Activated CD4-positive, alpha-beta memory T cell treated with anti-CD3 and anti-CD28 coated beads for 36 hours (primary cell): Measurements from ENCODE around the gene TOMM6. TPM values are rescaled to one million over a fixed set of nuclear protein-coding genes. Genes with fewer than 3 reads are reported as not detected.

ENCODE experiments used
- CTCF ChIA-PET: fragments of 350-600 bp; sonication (Branson Sonifier 250); formaldehyde crosslinking; loops from one replicate; lab custom pipeline; 2021; ENCODE audit warnings: antibody characterized with exemption, inconsistent platforms; lab: Charles Lee
- POLR2A ChIA-PET: fragments of 350-600 bp; sonication (Branson Sonifier 250); formaldehyde crosslinking; loops from one replicate; lab custom pipeline; 2021; ENCODE audit warnings: antibody characterized with exemption; lab: Charles Lee
- DNase-seq: peaks from one replicate; pipeline ENCODE4 v3.0.0-alpha.2; 2020
- H3K27ac Mint-ChIP-seq: one replicate; pipeline ENCODE4 v1.8.0; 2021; ENCODE audit warnings: mixed read lengths
- H3K27me3 Mint-ChIP-seq: one replicate; pipeline ENCODE4 v1.8.0; 2021; ENCODE audit warnings: mixed read lengths
- H3K36me3 Mint-ChIP-seq: one replicate; pipeline ENCODE4 v1.8.0; 2021; ENCODE audit warnings: mixed read lengths
- H3K4me1 Mint-ChIP-seq: one replicate; pipeline ENCODE4 v1.8.0; 2021; ENCODE audit warnings: low read depth, mixed read lengths
- H3K4me3 Mint-ChIP-seq: one replicate; pipeline ENCODE4 v1.8.0; 2021; ENCODE audit warnings: mild to moderate bottlenecking, mixed read lengths
- H3K9me3 Mint-ChIP-seq: one replicate; pipeline ENCODE4 v1.8.0; 2021; ENCODE audit warnings: mixed read lengths
- intact Hi-C: fragments of 100-400 bp; cut with micrococcal nuclease; formaldehyde crosslinking; loops from one replicate; pipeline ENCODE4 v1.15.1; 2023
- total RNA-seq, 2 experiments: library from RNA; stranded (reverse); gene quantifications; one replicate each; pipeline ENCODE4 v1.2.3, GENCODE V29; 2021

The TOMM6 gene
- total RNA-seq, 2 experiments from 2014 or later: 264 to 280 TPM

GRCh38 chr6:41814629-41815028 lies 27.1 kb downstream of the TOMM6 start:
- Mint-ChIP-seq H3K27me3 (no peaks in the 10 kb centered on the region), H3K27ac (no peak overlapping the region), H3K9me3 (no peaks in the 10 kb centered on the region), H3K4me3 (no peak overlapping the region), H3K36me3 (no peaks in the 10 kb centered on the region), H3K4me1 (no peaks in the 10 kb centered on the region)
- intact Hi-C loops: no loop called here
- DNase-seq: no peak
- POLR2A ChIA-PET: no interaction called here
- CTCF ChIA-PET: interaction anchor here (1.5 kb wide), 1 partner anchor 28 kb away, joined by 3 read pairs; the partner anchor contains the start of gene TOMM6

- H3K27ac Mint-ChIP-seq: no peak overlapping the region
- no peak for DNase-seq
- no peak overlapping the region for H3K4me3 Mint-ChIP-seq
- ChIA-PET CTCF (interaction anchor here (1.5 kb wide), 1 partner anchor 29 kb away, joined by 3 read pairs; the partner anchor contains the start of gene TOMM6), POLR2A (no interaction called here)
- no peaks in the 10 kb centered on the region for H3K9me3 Mint-ChIP-seq
- intact Hi-C loops: no loop called here
- no peaks in the 10 kb centered on the region for H3K27me3 Mint-ChIP-seq
- no peaks in the 10 kb centered on the region for H3K4me1 Mint-ChIP-seq
- H3K36me3 Mint-ChIP-seq: no peaks in the 10 kb centered on the region
Measured at GRCh38 chr6:41815587-41815986, 28.1 kb downstream of the TOMM6 start.

GRCh38 chr6:41818271-41819054 lies 31.0 kb downstream of the TOMM6 start:
- Mint-ChIP-seq H3K27me3 (no peaks in the 10 kb centered on the region), H3K4me1 (no peaks in the 10 kb centered on the region), H3K9me3 (no peaks in the 10 kb centered on the region), H3K4me3 (no peak overlapping the region), H3K36me3 (no peaks in the 10 kb centered on the region), H3K27ac (no peak overlapping the region)
- DNase-seq: no peak
- intact Hi-C loops: no loop called here
- POLR2A ChIA-PET: no interaction called here
- CTCF ChIA-PET: no interaction called here

- CTCF ChIA-PET: no interaction called here
- no peaks in the 10 kb centered on the region for H3K27me3 Mint-ChIP-seq
- DNase-seq: no peak
Measured at GRCh38 chr6:41821266-41821665, 33.8 kb downstream of the TOMM6 start.

GRCh38 chr6:41822021-41822420 lies 34.5 kb downstream of the TOMM6 start:
- no peak overlapping the region for H3K4me3 Mint-ChIP-seq
- no peaks in the 10 kb centered on the region for H3K36me3 Mint-ChIP-seq
- CTCF ChIA-PET: no interaction called here

More at GRCh38 chr6:41821266-41821665, 33.8 kb downstream of the TOMM6 start:
- H3K4me1 Mint-ChIP-seq: no peaks in the 10 kb centered on the region
- H3K4me3 Mint-ChIP-seq: no peak overlapping the region
- no peaks in the 10 kb centered on the region for H3K36me3 Mint-ChIP-seq
- H3K27ac Mint-ChIP-seq: no peak overlapping the region
- POLR2A ChIA-PET: no interaction called here
- intact Hi-C loops: no loop called here
- no peaks in the 10 kb centered on the region for H3K9me3 Mint-ChIP-seq

GRCh38 chr6:41823178-41823577 lies 35.7 kb downstream of the TOMM6 start:
- Mint-ChIP-seq H3K27me3 (no peaks in the 10 kb centered on the region), H3K27ac (no peak overlapping the region), H3K9me3 (no peaks in the 10 kb centered on the region), H3K36me3 (no peaks in the 10 kb centered on the region), H3K4me1 (no peaks in the 10 kb centered on the region), H3K4me3 (no peak overlapping the region)
- intact Hi-C loops: no loop called here
- CTCF ChIA-PET: interaction anchor here (0.7 kb wide), 1 partner anchor 24 kb away, joined by 3 read pairs; no protein-coding TSS in a partner anchor
- no peak for DNase-seq
- POLR2A ChIA-PET: no interaction called here

More at GRCh38 chr6:41822021-41822420, 34.5 kb downstream of the TOMM6 start:
- Mint-ChIP-seq H3K9me3 (no peaks in the 10 kb centered on the region), H3K4me1 (no peaks in the 10 kb centered on the region), H3K27me3 (no peaks in the 10 kb centered on the region), H3K27ac (no peak overlapping the region)
- POLR2A ChIA-PET: no interaction called here
- no peak for DNase-seq
- intact Hi-C loops: no loop called here

GRCh38 chr6:41824571-41825569 lies 37.4 kb downstream of the TOMM6 start:
- DNase-seq: no peak
- H3K4me3 Mint-ChIP-seq: no peak overlapping the region
- intact Hi-C loops: no loop called here
- no peak overlapping the region for H3K27ac Mint-ChIP-seq
- H3K9me3 Mint-ChIP-seq: no peaks in the 10 kb centered on the region
- ChIA-PET CTCF (no interaction called here), POLR2A (no interaction called here)
- no peaks in the 10 kb centered on the region for H3K4me1 Mint-ChIP-seq
- no peaks in the 10 kb centered on the region for H3K27me3 Mint-ChIP-seq
- no peaks in the 10 kb centered on the region for H3K36me3 Mint-ChIP-seq

- H3K9me3 Mint-ChIP-seq: no peaks in the 10 kb centered on the region
- no peaks in the 10 kb centered on the region for H3K4me1 Mint-ChIP-seq
- no peak overlapping the region for H3K27ac Mint-ChIP-seq
- no peaks in the 10 kb centered on the region for H3K27me3 Mint-ChIP-seq
- no peaks in the 10 kb centered on the region for H3K36me3 Mint-ChIP-seq
- DNase-seq: no peak
- intact Hi-C loops: no loop called here
- ChIA-PET POLR2A (no interaction called here), CTCF (no interaction called here)
- no peak overlapping the region for H3K4me3 Mint-ChIP-seq
Measured at GRCh38 chr6:41826343-41827022, 39.0 kb downstream of the TOMM6 start.

- no peak for DNase-seq
- H3K4me1 Mint-ChIP-seq: no peaks in the 10 kb centered on the region
- H3K4me3 Mint-ChIP-seq: no peak overlapping the region
- no peak overlapping the region for H3K27ac Mint-ChIP-seq
- H3K36me3 Mint-ChIP-seq: no peaks in the 10 kb centered on the region
- POLR2A ChIA-PET: no interaction called here
- CTCF ChIA-PET: interaction anchor here (1.0 to 1.5 kb wide), 2 partner anchors 15 to 89 kb away, joined by 3 to 4 read pairs; partner anchors contain the start of genes BYSL and MED20
- H3K9me3 Mint-ChIP-seq: no peaks in the 10 kb centered on the region
- intact Hi-C loops: no loop called here
- no peaks in the 10 kb centered on the region for H3K27me3 Mint-ChIP-seq
Measured at GRCh38 chr6:41832263-41832662, 44.8 kb downstream of the TOMM6 start.

- H3K4me1 Mint-ChIP-seq: no peaks in the 10 kb centered on the region
- H3K27me3 Mint-ChIP-seq: no peaks in the 10 kb centered on the region
- ChIA-PET POLR2A (no interaction called here), CTCF (no interaction called here)
- intact Hi-C loops: no loop called here
- H3K36me3 Mint-ChIP-seq: no peaks in the 10 kb centered on the region
- H3K9me3 Mint-ChIP-seq: no peaks in the 10 kb centered on the region
- DNase-seq: no peak
- H3K27ac Mint-ChIP-seq: no peak overlapping the region
- no peak overlapping the region for H3K4me3 Mint-ChIP-seq
Measured at GRCh38 chr6:41836022-41836659, 48.6 kb downstream of the TOMM6 start.

GRCh38 chr6:41836660-41837052 lies 49.2 kb downstream of the TOMM6 start:
- no peaks in the 10 kb centered on the region for H3K4me1 Mint-ChIP-seq
- no peak for DNase-seq
- no peaks in the 10 kb centered on the region for H3K9me3 Mint-ChIP-seq
- ChIA-PET CTCF (no interaction called here), POLR2A (no interaction called here)
- H3K4me3 Mint-ChIP-seq: no peak overlapping the region
- H3K36me3 Mint-ChIP-seq: no peaks in the 10 kb centered on the region
- intact Hi-C loops: no loop called here
- no peaks in the 10 kb centered on the region for H3K27me3 Mint-ChIP-seq
- H3K27ac Mint-ChIP-seq: no peak overlapping the region
